ENCODE data around the gene APOA4.
"Not testable (repeated sequence)": the region's sequence is repeated elsewhere in the genome, so short reads cannot be mapped to it uniquely, and the experiment has no call there.

APOA4 gene

GRCh38 chr11:116838321-116839084, 15.4 kb upstream of the APOA4 start:
- H3K4me3 ChIP-seq (ENCODE audit: low read depth, low read length): no peak overlapping the region
- DNase-seq (ENCODE audit: low read depth, low spot score): no peak
- no peak for TF ChIP-seq CTCF (IDR thresholded peaks at IDR 0.05; ENCODE audit: low read depth, low read length)
- in situ Hi-C loops (cut with HindIII; ENCODE audit: low sequenced_read_pairs): no loop called here

- DNase-seq (ENCODE audit: low read depth, low spot score): no peak
- in situ Hi-C loops (cut with HindIII; ENCODE audit: low sequenced_read_pairs): no loop called here
- no peak for TF ChIP-seq CTCF (IDR thresholded peaks at IDR 0.05; ENCODE audit: low read depth, low read length)
- H3K4me3 ChIP-seq (ENCODE audit: low read depth, low read length): no peak within 1 kb of the TSS
Observed at GRCh38 chr11:116837231-116838091, 14.4 kb upstream of the APOA4 start, which contains the start of gene APOA1. Gene APOA1 (minus strand): TSS chr11:116837622. CDS start chr11:116837387, 235 bp downstream.

GRCh38 chr11:116836632-116836991, 13.5 kb upstream of the APOA4 start:
- no peak overlapping the region for H3K4me3 ChIP-seq (ENCODE audit: low read depth, low read length)
- TF ChIP-seq CTCF (IDR thresholded peaks at IDR 0.05; ENCODE audit: low read depth, low read length): no peak
- in situ Hi-C loops (cut with HindIII; ENCODE audit: low sequenced_read_pairs): no loop called here
- no peak for DNase-seq (ENCODE audit: low read depth, low spot score)

GRCh38 chr11:116835791-116836631, 12.9 kb upstream of the APOA4 start:
- in situ Hi-C loops (cut with HindIII; ENCODE audit: low sequenced_read_pairs): no loop called here

GRCh38 chr11:116835042-116835772, 12.1 kb upstream of the APOA4 start:
- H3K4me3 ChIP-seq (ENCODE audit: low read depth, low read length): peak overlapping the region; percentile 27
- TF ChIP-seq CTCF (IDR thresholded peaks at IDR 0.05; ENCODE audit: low read depth, low read length): no peak
- in situ Hi-C loops (cut with HindIII; ENCODE audit: low sequenced_read_pairs): no loop called here
- no peak for DNase-seq (ENCODE audit: low read depth, low spot score)

More at GRCh38 chr11:116835791-116836631, 12.9 kb upstream of the APOA4 start:
- peak; percentile 94 for DNase-seq (ENCODE audit: low read depth, low spot score)
- peak overlapping the region; percentile 27 for H3K4me3 ChIP-seq (ENCODE audit: low read depth, low read length)
- TF ChIP-seq CTCF (IDR thresholded peaks at IDR 0.05; ENCODE audit: low read depth, low read length): peak; percentile 74

DNA sequence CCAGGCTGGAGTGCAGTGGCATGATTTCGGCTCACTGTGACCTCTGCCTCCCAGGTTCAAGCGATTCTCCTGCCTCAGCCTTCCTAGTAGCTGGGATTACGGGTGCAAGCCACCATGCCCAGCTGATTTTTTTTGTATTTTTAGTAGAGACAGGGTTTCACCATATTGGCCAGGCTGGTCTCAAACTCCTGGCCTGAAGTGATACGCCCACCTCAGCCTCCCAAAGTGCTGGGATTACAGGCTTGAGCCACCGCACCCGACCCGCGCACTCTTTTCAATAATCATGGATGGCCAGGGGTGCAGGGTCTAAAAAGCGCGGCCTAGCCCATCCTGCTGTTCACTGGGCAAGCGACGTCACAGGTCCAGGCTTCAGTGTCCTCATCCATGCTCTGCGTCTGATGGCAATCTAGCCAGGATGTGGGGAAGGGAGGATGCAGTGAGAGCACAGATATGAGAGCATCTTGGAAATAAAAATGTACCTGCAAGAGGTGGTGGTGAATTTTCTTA, 11.5 kb upstream of the APOA4 start:
- in situ Hi-C loops (cut with HindIII; ENCODE audit: low sequenced_read_pairs); DNase-seq (ENCODE audit: low read depth, low spot score); H3K4me3 ChIP-seq (ENCODE audit: low read depth, low read length): not testable (repeated sequence)

Measured in astrocyte of the spinal cord (primary cell).